Measurements from ENCODE around the gene IL31RA.

- TF ChIP-seq CTCF (IDR thresholded peaks at IDR 0.05; ENCODE audit: insufficient read depth, low read depth, low read length) (no peak), EZH2 (IDR thresholded peaks at IDR 0.05; ENCODE audit: insufficient read depth, low read length) (no peak)
These were observed 2.7 kb downstream of the IL31RA start for GRCh38 chr5:55853818-55854217.
